Activated naive CD4-positive, alpha-beta T cell treated with anti-CD3 and anti-CD28 coated beads for 36 hours (primary cell): ENCODE measurements around the gene KMT5C. TPM values are rescaled to one million over a fixed set of nuclear protein-coding genes. Genes with fewer than 3 reads are reported as not detected.

Source experiments
- CTCF ChIA-PET: fragments of 350-600 bp; sonication (Branson Sonifier 250); formaldehyde crosslinking; loops from one replicate; lab custom pipeline; 2021; ENCODE audit warnings: antibody characterized with exemption; lab: Charles Lee
- DNase-seq: peaks from one replicate; pipeline ENCODE4 v3.0.0-alpha.2; 2020
- H3K27ac Mint-ChIP-seq: one replicate; pipeline ENCODE4 v1.8.0; 2021; ENCODE audit warnings: mild to moderate bottlenecking, mixed read lengths
- H3K27me3 Mint-ChIP-seq: one replicate; pipeline ENCODE4 v1.8.0; 2021; ENCODE audit warnings: low read depth, mixed read lengths
- H3K36me3 Mint-ChIP-seq: one replicate; pipeline ENCODE4 v1.8.0; 2021; ENCODE audit warnings: low read depth, mixed read lengths
- H3K4me1 Mint-ChIP-seq: one replicate; pipeline ENCODE4 v1.8.0; 2021; ENCODE audit warnings: low read depth, mixed read lengths
- H3K4me3 Mint-ChIP-seq: one replicate; pipeline ENCODE4 v1.8.0; 2021; ENCODE audit warnings: mild to moderate bottlenecking, moderate library complexity, mixed read lengths
- H3K9me3 Mint-ChIP-seq: one replicate; pipeline ENCODE4 v1.8.0; 2021; ENCODE audit warnings: mixed read lengths
- intact Hi-C: fragments of 100-400 bp; cut with micrococcal nuclease; formaldehyde crosslinking; loops from one replicate; pipeline ENCODE4 v1.15.1; 2023
- total RNA-seq, 2 experiments: library from RNA; stranded (reverse); gene quantifications; one replicate each; pipeline ENCODE4 v1.2.3, GENCODE V29; 2021

Gene KMT5C
- total RNA-seq, 2 experiments from 2014 or later = 45.9 to 47.1 TPM

- peaks cover 12% of the 10 kb centered on the region for H3K4me1 Mint-ChIP-seq
- DNase-seq = peak; percentile 86
- peak overlapping the region; percentile 90 for H3K4me3 Mint-ChIP-seq
- H3K9me3 Mint-ChIP-seq = no peaks in the 10 kb centered on the region
- H3K27ac Mint-ChIP-seq = peak overlapping the region; percentile 27
- no peaks in the 10 kb centered on the region for H3K27me3 Mint-ChIP-seq
- peaks cover 12% of the 10 kb centered on the region for H3K36me3 Mint-ChIP-seq
- intact Hi-C loops = no loop called here
- CTCF ChIA-PET = interaction anchor here (1.4 kb wide), 1 partner anchor 43 kb away, joined by 5 read pairs; the partner anchor contains the start of gene TMEM238
These were observed 1.5 kb downstream of the KMT5C start for GRCh38 chr19:55341171-55341588.

GRCh38 chr19:55341595-55342531 lies 2.2 kb downstream of the KMT5C start:
- intact Hi-C loops = no loop called here
- H3K36me3 Mint-ChIP-seq = peaks cover 12% of the 10 kb centered on the region
- no peaks in the 10 kb centered on the region for H3K9me3 Mint-ChIP-seq
- H3K27me3 Mint-ChIP-seq = no peaks in the 10 kb centered on the region
- peaks cover 12% of the 10 kb centered on the region for H3K4me1 Mint-ChIP-seq
- no peak for DNase-seq
- H3K4me3 Mint-ChIP-seq = peak overlapping the region; percentile 90
- CTCF ChIA-PET = interaction anchor here (1.4 kb wide), 1 partner anchor 43 kb away, joined by 5 read pairs; the partner anchor contains the start of gene TMEM238
- peak overlapping the region; percentile 27 for H3K27ac Mint-ChIP-seq

- CTCF ChIA-PET = interaction anchor here (1.2 kb wide), 1 partner anchor 43 kb away, joined by 3 read pairs; no protein-coding TSS in a partner anchor
- H3K36me3 Mint-ChIP-seq = peaks cover 12% of the 10 kb centered on the region
- peaks cover 5% of the 10 kb centered on the region for H3K4me1 Mint-ChIP-seq
- H3K27ac Mint-ChIP-seq = no peak overlapping the region
- no peaks in the 10 kb centered on the region for H3K9me3 Mint-ChIP-seq
- DNase-seq = no peak
- intact Hi-C loops = no loop called here
- H3K4me3 Mint-ChIP-seq = no peak overlapping the region
- no peaks in the 10 kb centered on the region for H3K27me3 Mint-ChIP-seq
These were observed 4.8 kb downstream of the KMT5C start for GRCh38 chr19:55344444-55344843.

GRCh38 chr19:55345101-55345817 lies 5.6 kb downstream of the KMT5C start:
- CTCF ChIA-PET = no interaction called here
- Mint-ChIP-seq H3K9me3 (no peaks in the 10 kb centered on the region), H3K4me3 (no peak overlapping the region), H3K27ac (no peak overlapping the region), H3K27me3 (no peaks in the 10 kb centered on the region), H3K4me1 (peaks cover 5% of the 10 kb centered on the region), H3K36me3 (peaks cover 12% of the 10 kb centered on the region)
- intact Hi-C loops = no loop called here
- no peak for DNase-seq

- Mint-ChIP-seq H3K4me3 (no peak overlapping the region), H3K27me3 (peaks cover 8% of the 10 kb centered on the region), H3K27ac (no peak overlapping the region), H3K36me3 (peaks cover 12% of the 10 kb centered on the region), H3K9me3 (no peaks in the 10 kb centered on the region), H3K4me1 (peaks cover 5% of the 10 kb centered on the region)
- no peak for DNase-seq
- intact Hi-C loops = no loop called here
- CTCF ChIA-PET = no interaction called here
These were observed 6.4 kb downstream of the KMT5C start for GRCh38 chr19:55345818-55346724.

- no peak for DNase-seq
- CTCF ChIA-PET = no interaction called here
- Mint-ChIP-seq H3K36me3 (peaks cover 10% of the 10 kb centered on the region), H3K9me3 (no peaks in the 10 kb centered on the region), H3K27ac (no peak overlapping the region), H3K4me1 (no peaks in the 10 kb centered on the region), H3K4me3 (no peak overlapping the region), H3K27me3 (peaks cover 16% of the 10 kb centered on the region)
- intact Hi-C loops = no loop called here
These were observed 7.2 kb downstream of the KMT5C start for GRCh38 chr19:55346725-55347441.

GRCh38 chr19:55347442-55348009 lies 7.8 kb downstream of the KMT5C start:
- CTCF ChIA-PET = no interaction called here

GRCh38 chr19:55348317-55349034 lies 8.8 kb downstream of the KMT5C start:
- Mint-ChIP-seq H3K4me1 (peaks cover 11% of the 10 kb centered on the region), H3K36me3 (peaks cover 1% of the 10 kb centered on the region), H3K4me3 (no peak overlapping the region), H3K9me3 (no peaks in the 10 kb centered on the region), H3K27me3 (peaks cover 32% of the 10 kb centered on the region), H3K27ac (no peak overlapping the region)
- no peak for DNase-seq
- CTCF ChIA-PET = interaction anchor here (1.0 to 2.4 kb wide), 3 partner anchors 47 to 188 kb away, joined by 3 to 7 read pairs (median 3); no protein-coding TSS in a partner anchor
- intact Hi-C loops = no loop called here

More at GRCh38 chr19:55347442-55348009, 7.8 kb downstream of the KMT5C start:
- Mint-ChIP-seq H3K36me3 (peaks cover 8% of the 10 kb centered on the region), H3K4me1 (peaks cover 1% of the 10 kb centered on the region), H3K9me3 (no peaks in the 10 kb centered on the region), H3K4me3 (no peak overlapping the region), H3K27ac (no peak overlapping the region), H3K27me3 (peaks cover 22% of the 10 kb centered on the region)
- intact Hi-C loops = no loop called here
- no peak for DNase-seq

- H3K4me3 Mint-ChIP-seq = no peak overlapping the region
- H3K36me3 Mint-ChIP-seq = no peaks in the 10 kb centered on the region
- intact Hi-C loops = loop anchor here (5.0 kb wide), 1 partner anchor 48 kb away; no protein-coding TSS in a partner anchor
- no peak for DNase-seq
- no peak overlapping the region for H3K27ac Mint-ChIP-seq
- peaks cover 15% of the 10 kb centered on the region for H3K4me1 Mint-ChIP-seq
- CTCF ChIA-PET = no interaction called here
- peaks cover 41% of the 10 kb centered on the region for H3K27me3 Mint-ChIP-seq
- H3K9me3 Mint-ChIP-seq = no peaks in the 10 kb centered on the region
These were observed 11.1 kb downstream of the KMT5C start for GRCh38 chr19:55350620-55351315.

- no peak overlapping the region for H3K4me3 Mint-ChIP-seq
- H3K27ac Mint-ChIP-seq = no peak overlapping the region
These were observed 12.4 kb downstream of the KMT5C start for GRCh38 chr19:55352040-55352439.

More at GRCh38 chr19:55352040-55352439, 12.4 kb downstream of the KMT5C start:
- Mint-ChIP-seq H3K4me1 (peaks cover 15% of the 10 kb centered on the region), H3K36me3 (no peaks in the 10 kb centered on the region), H3K9me3 (no peaks in the 10 kb centered on the region), H3K27me3 (peaks cover 42% of the 10 kb centered on the region)
- CTCF ChIA-PET = interaction anchor here (0.8 kb wide), 1 partner anchor 32 kb away, joined by 3 read pairs; the partner anchor contains the start of gene TMEM238
- DNase-seq = no peak
- intact Hi-C loops = loop anchor here (5.0 kb wide), 1 partner anchor 50 kb away; no protein-coding TSS in a partner anchor
